Activated CD4-positive, alpha-beta T cell treated with anti-CD3 and anti-CD28 coated beads, Interleukin-2, amount 50 U/mL, for 16 hours (primary cell): ENCODE results near the gene ATP2B2.

Experiments used
- DNase-seq: peaks from one replicate; pipeline ENCODE4 v3.0.0-alpha.2; 2020

ATP2B2 gene

GRCh38 chr3:10492364-10493201 is 12.8 kb downstream of the ATP2B2 start:
- no peak for DNase-seq

- DNase-seq: no peak
Measured at GRCh38 chr3:10489746-10490483, 15.5 kb downstream of the ATP2B2 start.

GRCh38 chr3:10487988-10488633 is 17.3 kb downstream of the ATP2B2 start:
- DNase-seq: no peak

- no peak for DNase-seq
Measured at GRCh38 chr3:10485806-10486205, 19.6 kb downstream of the ATP2B2 start.

- no peak for DNase-seq
Measured at GRCh38 chr3:10485380-10485779, 20.0 kb downstream of the ATP2B2 start.

- no peak for DNase-seq
Measured at GRCh38 chr3:10484709-10485108, 20.7 kb downstream of the ATP2B2 start.

- DNase-seq: no peak
Measured at GRCh38 chr3:10483686-10484345, 21.6 kb downstream of the ATP2B2 start.

- no peak for DNase-seq
Measured at GRCh38 chr3:10483364-10483675, 22.1 kb downstream of the ATP2B2 start.

- no peak for DNase-seq
Measured at GRCh38 chr3:10482631-10483363, 22.6 kb downstream of the ATP2B2 start.

GRCh38 chr3:10480871-10481378 is 24.5 kb downstream of the ATP2B2 start:
- no peak for DNase-seq

GRCh38 chr3:10479311-10479710 is 26.1 kb downstream of the ATP2B2 start:
- no peak for DNase-seq

- DNase-seq: no peak
Measured at GRCh38 chr3:10475983-10476382, 29.4 kb downstream of the ATP2B2 start.

- no peak for DNase-seq
Measured at GRCh38 chr3:10474847-10475246, 30.5 kb downstream of the ATP2B2 start.

GRCh38 chr3:10474275-10474646 is 31.1 kb downstream of the ATP2B2 start:
- no peak for DNase-seq

GRCh38 chr3:10473581-10474274 is 31.7 kb downstream of the ATP2B2 start:
- DNase-seq: no peak

- no peak for DNase-seq
Measured at GRCh38 chr3:10472877-10473440, 32.4 kb downstream of the ATP2B2 start.

GRCh38 chr3:10471054-10471688 is 34.2 kb downstream of the ATP2B2 start:
- DNase-seq: no peak

GRCh38 chr3:10470120-10471053 is 35.0 kb downstream of the ATP2B2 start:
- DNase-seq: no peak

- DNase-seq: no peak
Measured at GRCh38 chr3:10469441-10470119, 35.8 kb downstream of the ATP2B2 start.
